ENCODE measurements around the gene TP53TG3E.
"Not testable (repeated sequence)": the region's sequence is repeated elsewhere in the genome, so short reads cannot be mapped to it uniquely, and the experiment has no call there.

The TP53TG3E gene

GRCh38 chr16:33304006-33304405 lies at the start of gene TP53TG3E:
Gene TP53TG3E (plus strand): TSS chr16:33304306. CDS start chr16:33304374, 68 bp downstream.
- not testable (repeated sequence) for DNase-seq

GRCh38 chr16:33336226-33337012 lies 32.3 kb downstream of the TP53TG3E start:
- DNase-seq = peak in 1 of 2 donors; percentile 39

GRCh38 chr16:33337627-33338542 lies 33.8 kb downstream of the TP53TG3E start:
- DNase-seq = peak in 1 of 2 donors; percentile 27

- DNase-seq = peak in 1 of 2 donors; percentile 9
These were observed 34.4 kb downstream of the TP53TG3E start for GRCh38 chr16:33338543-33338951.

GRCh38 chr16:33339093-33340061 lies 35.3 kb downstream of the TP53TG3E start:
- DNase-seq = peak in 1 of 2 donors; percentile 29

Data from stimulated activated CD4-positive, alpha-beta T cell treated with anti-CD3 and anti-CD28 coated beads, Interleukin-2, amount 100 ng/mL, for 24 hours (primary cell).